Bone marrow (tissue), 2 donors: ENCODE results near the gene ANKRD22.

Experiments
- DNase-seq, 2 donors: peaks; one replicate each; lab custom pipeline; 2025; lab: John Stamatoyannopoulos, UW

ANKRD22 gene

GRCh38 chr10:88835096-88835909 lies 16.3 kb downstream of the ANKRD22 start:
- peak; percentile 9 to 88 for DNase-seq

- DNase-seq, result peak in 1 of 2 donors; percentile 74
Measured at GRCh38 chr10:88833723-88834122, 17.9 kb downstream of the ANKRD22 start.

GRCh38 chr10:88833156-88833555 lies 18.5 kb downstream of the ANKRD22 start:
- no peak for DNase-seq

GRCh38 chr10:88832376-88832775 lies 19.3 kb downstream of the ANKRD22 start:
- no peak for DNase-seq

GRCh38 chr10:88831709-88832108 lies 19.9 kb downstream of the ANKRD22 start:
- DNase-seq, result no peak

- DNase-seq, result no peak
Measured at GRCh38 chr10:88830643-88831268, 20.9 kb downstream of the ANKRD22 start.

GRCh38 chr10:88828310-88828709 lies 23.3 kb downstream of the ANKRD22 start:
- no peak for DNase-seq

GRCh38 chr10:88827671-88828070 lies 24.0 kb downstream of the ANKRD22 start:
- DNase-seq, result no peak

- DNase-seq, result no peak
Measured at GRCh38 chr10:88826388-88826787, 25.3 kb downstream of the ANKRD22 start.

GRCh38 chr10:88820748-88821401 lies 30.8 kb downstream of the ANKRD22 start:
- no peak for DNase-seq

GRCh38 chr10:88819290-88819689 lies 32.4 kb downstream of the ANKRD22 start:
- no peak for DNase-seq

- DNase-seq, result no peak
Measured at GRCh38 chr10:88813200-88813599, 38.4 kb downstream of the ANKRD22 start.

GRCh38 chr10:88810196-88810961 lies 41.3 kb downstream of the ANKRD22 start:
- DNase-seq, result peak in 1 of 2 donors; percentile 62

GRCh38 chr10:88809621-88810020 lies 42.0 kb downstream of the ANKRD22 start:
- no peak for DNase-seq

- DNase-seq, result no peak
Measured at GRCh38 chr10:88805924-88806323, 45.7 kb downstream of the ANKRD22 start.

- DNase-seq, result peak in 1 of 2 donors; percentile 27
Measured at GRCh38 chr10:88805361-88805760, 46.3 kb downstream of the ANKRD22 start.

GRCh38 chr10:88804083-88804812 lies 47.4 kb downstream of the ANKRD22 start:
- DNase-seq, result no peak

GRCh38 chr10:88803641-88804040 lies 48.0 kb downstream of the ANKRD22 start:
- DNase-seq, result no peak

- DNase-seq, result no peak
Measured at GRCh38 chr10:88802523-88803285, 48.9 kb downstream of the ANKRD22 start, which contains the start of gene LIPM. TSS of gene LIPM (plus strand) at chr10:88802730. CDS start at chr10:88802897, 167 bp downstream.
